OCI-LY1 (cell line): ENCODE measurements around the gene TMEM151B.

Source experiments
- CTCF ChIP-seq: fragments of 200-600 bp; sonication (generic), shearing (Covaris generic); IDR thresholded peaks from 2 replicates; pipeline ENCODE4 v1.5.1; 2017; ENCODE audit warnings: mild to moderate bottlenecking, antibody characterized with exemption, low read length, moderate library complexity, mixed read lengths
- EZH2 ChIP-seq: fragments of 200-600 bp; sonication (generic), shearing (Covaris generic); IDR thresholded peaks from 2 replicates; pipeline ENCODE4 v1.8.0; 2017; ENCODE audit warnings: borderline replicate concordance, mixed run types, mild to moderate bottlenecking, antibody characterized with exemption, low read length, moderate library complexity, mixed read lengths

GRCh38 chr6:44338228-44339122 is 68.2 kb downstream of the TMEM151B start:
- TF ChIP-seq CTCF = peak; percentile 75
- no peak for TF ChIP-seq EZH2
